Placental pericyte (primary cell): ENCODE data around the gene TEF. TPM values are rescaled to one million over a fixed set of nuclear protein-coding genes. Genes with fewer than 3 reads are reported as not detected.

Source experiments
- small RNA-seq: library from RNA; depleted of rRNA; stranded (forward); fragments of <200 nt; gene quantifications from one replicate; pipeline ENCODE3, GENCODE V24; 2012; ENCODE audit warnings: low replicate concordance
- total RNA-seq: library from RNA; depleted of rRNA; stranded (reverse); fragments of >200 nt; gene quantifications from 2 replicates; pipeline ENCODE4 v1.2.3, GENCODE V29; 2012

Gene TEF
- total RNA-seq: 7.9 and 9.0 TPM in 2 replicates

DNA sequence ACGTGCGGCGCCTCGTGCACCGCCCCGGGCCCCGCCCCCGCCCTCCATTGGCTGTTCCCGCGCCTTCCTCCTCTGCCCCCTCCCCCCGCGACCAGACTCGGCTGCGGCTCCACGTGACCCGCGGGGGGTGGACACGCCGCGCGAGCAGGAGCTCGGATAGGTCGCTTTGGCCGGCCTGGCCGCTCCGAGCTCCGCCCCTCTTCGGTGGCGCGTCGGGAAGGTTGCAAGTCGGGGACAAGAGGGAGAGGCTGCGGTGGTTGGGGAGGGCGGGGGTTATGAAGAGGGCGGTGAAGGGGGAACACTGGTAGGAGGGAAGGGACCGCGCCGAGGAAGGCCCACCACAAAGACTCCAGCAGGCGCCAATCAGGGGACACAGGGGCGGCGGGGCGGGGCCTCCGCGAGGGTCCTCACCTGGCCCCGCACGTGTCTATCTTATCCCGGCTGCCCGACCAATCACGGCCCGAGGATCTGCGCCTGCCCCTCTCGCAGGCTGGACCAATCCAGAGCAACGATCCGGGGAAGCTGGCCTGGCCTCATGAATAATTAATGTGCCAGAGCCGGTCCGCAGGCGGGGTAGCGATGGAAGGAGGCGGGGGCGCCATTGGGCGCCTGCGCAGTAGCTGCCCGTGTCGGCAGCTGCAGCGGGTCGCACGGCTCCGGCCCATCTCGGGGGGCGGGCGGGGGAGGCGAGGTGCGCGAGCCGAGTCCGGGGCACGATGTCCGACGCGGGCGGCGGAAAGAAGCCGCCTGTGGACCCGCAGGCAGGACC is at the start of gene TEF:
TSS of gene TEF (plus strand) at position 614 of the 769 bp plus-strand sequence. CDS start at position 717, 103 bp downstream.

GRCh38 chr22:41446639-41447434 is 65.1 kb downstream of the TEF start, which contains the start of gene TOB2:
TOB2 (minus strand) TSS chr22:41446801; CDS start chr22:41437345, 9,456 bp downstream.

Small RNA genes lying within 50 kb of the gene (small RNA-seq; reads per million reads assigned to genes)
- not detected for gene RNU6-495P

Other genes with a start within 250 kb of the TEF start
- gene L3MBTL2, start 176.6 kb upstream of the TEF start, total RNA-seq: 25.6 and 35.9 TPM in 2 replicates
- gene CHADL, start 141.0 kb upstream of the TEF start, total RNA-seq: 0.57 and 1.1 TPM in 2 replicates
- gene RANGAP1, start 95.8 kb upstream of the TEF start, total RNA-seq: 61.9 and 154 TPM in 2 replicates
- 49.2 and 77.2 TPM in 2 replicates for gene ZC3H7B, start 80.4 kb upstream of the TEF start, total RNA-seq
- gene TOB2, start 64.9 kb downstream of the TEF start, total RNA-seq: 36.5 and 39.2 TPM in 2 replicates
- gene PHF5A, start 86.8 kb downstream of the TEF start, total RNA-seq: 39.2 and 72.3 TPM in 2 replicates
- gene ACO2, start 87.2 kb downstream of the TEF start, total RNA-seq: 82.0 and 95.2 TPM in 2 replicates
- gene POLR3H, start 162.5 kb downstream of the TEF start, total RNA-seq: 35.4 and 37.0 TPM in 2 replicates
- 0.43 and 1.8 TPM in 2 replicates for gene CSDC2, start 179.1 kb downstream of the TEF start, total RNA-seq
- gene PMM1, start 207.9 kb downstream of the TEF start, total RNA-seq: 25.8 and 35.2 TPM in 2 replicates
- gene DESI1, start 239.1 kb downstream of the TEF start, total RNA-seq: 16.0 and 31.6 TPM in 2 replicates
- gene XRCC6, start 239.4 kb downstream of the TEF start, total RNA-seq: 221 and 330 TPM in 2 replicates